Endodermal cell (in vitro differentiated cells): ENCODE data around the gene AKT1S1. TPM values are rescaled to one million over a fixed set of nuclear protein-coding genes. Genes with fewer than 3 reads are reported as not detected.

Experiments used
- DNase-seq: peaks from one replicate; pipeline ENCODE4 v3.0.0-alpha.2; 2017
- H3K27ac ChIP-seq: 2 replicates; pipeline ENCODE4 v1.5.1; 2013; ENCODE audit warnings: mild to moderate bottlenecking, low read depth, low read length, moderate library complexity
- H3K27me3 ChIP-seq: 2 replicates; pipeline ENCODE4 v1.6.1; 2013; ENCODE audit warnings: mild to moderate bottlenecking, low read length, moderate library complexity; ENCODE audit not compliant: insufficient read depth, control insufficient read depth, poor library complexity, severe bottlenecking
- H3K36me3 ChIP-seq: 2 replicates; pipeline ENCODE4 v1.7.0; 2013; ENCODE audit warnings: mild to moderate bottlenecking, low read length, moderate library complexity; ENCODE audit not compliant: control insufficient read depth, insufficient read depth
- H3K4me1 ChIP-seq: one replicate; pipeline ENCODE4 v1.7.0; 2013; ENCODE audit warnings: low read length; ENCODE audit not compliant: control insufficient read depth, insufficient read depth
- H3K4me3 ChIP-seq: 2 replicates; pipeline ENCODE4 v1.5.1; 2013; ENCODE audit warnings: mild to moderate bottlenecking, low read length, moderate library complexity
- H3K9ac ChIP-seq: 2 replicates; pipeline ENCODE4 v1.6.1; 2013; ENCODE audit warnings: mild to moderate bottlenecking, low read length, moderate library complexity; ENCODE audit not compliant: poor library complexity, severe bottlenecking; ENCODE audit errors: extremely low read depth
- H3K9me3 ChIP-seq: 2 replicates; pipeline ENCODE4 v1.6.1; 2013; ENCODE audit warnings: mild to moderate bottlenecking, low read length, moderate library complexity; ENCODE audit not compliant: control insufficient read depth
- H3K27ac Mint-ChIP-seq: 2 replicates; pipeline ENCODE4 v1.8.0; 2020; ENCODE audit warnings: mixed read lengths
- H3K27me3 Mint-ChIP-seq: 2 replicates; pipeline ENCODE4 v1.8.0; 2021; ENCODE audit warnings: mild to moderate bottlenecking, mixed read lengths; ENCODE audit not compliant: insufficient read depth
- H3K36me3 Mint-ChIP-seq: 2 replicates; pipeline ENCODE4 v1.8.0; 2020; ENCODE audit warnings: low read depth, mixed read lengths
- H3K4me1 Mint-ChIP-seq: 2 replicates; pipeline ENCODE4 v1.8.0; 2020; ENCODE audit warnings: mixed read lengths
- H3K4me3 Mint-ChIP-seq: 2 replicates; pipeline ENCODE4 v1.8.0; 2020; ENCODE audit warnings: mild to moderate bottlenecking, moderate library complexity, mixed read lengths
- H3K9me3 Mint-ChIP-seq: 2 replicates; pipeline ENCODE4 v1.8.0; 2020; ENCODE audit warnings: mild to moderate bottlenecking, mixed read lengths
- WGBS, 2 experiments: methylation state at CpG; one replicate each; pipeline versions ENCODE4 v1.1.5 to v1.1.7; 2013; ENCODE audit warnings: missing lambda C conversion rate in 2 of 2, mixed read lengths in 1 of 2; ENCODE audit not compliant: insufficient coverage in 1 of 2, insufficient read length in 1 of 2; 5-methylcytosine and 5-hydroxymethylcytosine counted together
- total RNA-seq, 2 donors: library from RNA; stranded (reverse); fragmentation: NEBNext Ultra II Directional in 1 of 2; extraction: Animal tissue kit (Norgen Biotek cat#: 25700) in 1 of 2; gene quantifications; 2 replicates in 1 of 2; 3 replicates in 1 of 2; pipeline ENCODE4 v1.2.1, GENCODE V29; 2021
- TF ChIP-seq, protein P1 (sequence below): fragments of 200-600 bp; sonication (generic); conservative IDR thresholded peaks from 2 replicates; pipeline ENCODE4 v1.5.0; 2021; ENCODE audit warnings: antibody characterized with exemption, mild to moderate bottlenecking

Gene AKT1S1
- total RNA-seq, 2 donors from 2014 or later, result 41.3 to 47.0 TPM

DNA sequence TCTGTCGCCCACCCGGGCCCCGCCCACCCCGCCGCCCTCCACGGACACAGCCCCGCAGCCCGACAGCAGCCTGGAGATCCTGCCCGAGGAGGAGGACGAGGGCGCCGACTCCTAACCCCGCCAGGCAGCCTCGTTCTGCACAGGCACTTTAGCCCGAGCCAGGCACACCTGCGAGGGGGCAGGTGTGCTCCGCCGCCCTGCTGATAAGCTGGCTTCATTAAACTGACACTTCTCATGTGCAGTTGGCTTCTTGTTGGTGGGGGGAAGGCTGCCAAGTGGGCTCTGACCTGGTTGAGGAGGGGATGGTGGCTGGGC is 11.3 kb upstream of the AKT1S1 start:
- H3K36me3 ChIP-seq, result peaks cover 15% of the 10 kb centered on the region
- H3K4me1 ChIP-seq, result no peaks in the 10 kb centered on the region
- H3K36me3 Mint-ChIP-seq, result peaks cover 33% of the 10 kb centered on the region
- peaks cover 5% of the 10 kb centered on the region for H3K9me3 Mint-ChIP-seq
- H3K9me3 ChIP-seq, result no peaks in the 10 kb centered on the region
- no peak overlapping the region for H3K9ac ChIP-seq
- H3K4me1 Mint-ChIP-seq, result no peaks in the 10 kb centered on the region
- H3K27me3 Mint-ChIP-seq, result peaks cover 42% of the 10 kb centered on the region
- H3K27me3 ChIP-seq, result no peaks in the 10 kb centered on the region
- WGBS, 2 experiments, result 92 to 96% methylated on average over 4 to 18 of the region's 18 CpGs
- H3K4me3 Mint-ChIP-seq, result no peak overlapping the region
- TF ChIP-seq, protein P1, sequence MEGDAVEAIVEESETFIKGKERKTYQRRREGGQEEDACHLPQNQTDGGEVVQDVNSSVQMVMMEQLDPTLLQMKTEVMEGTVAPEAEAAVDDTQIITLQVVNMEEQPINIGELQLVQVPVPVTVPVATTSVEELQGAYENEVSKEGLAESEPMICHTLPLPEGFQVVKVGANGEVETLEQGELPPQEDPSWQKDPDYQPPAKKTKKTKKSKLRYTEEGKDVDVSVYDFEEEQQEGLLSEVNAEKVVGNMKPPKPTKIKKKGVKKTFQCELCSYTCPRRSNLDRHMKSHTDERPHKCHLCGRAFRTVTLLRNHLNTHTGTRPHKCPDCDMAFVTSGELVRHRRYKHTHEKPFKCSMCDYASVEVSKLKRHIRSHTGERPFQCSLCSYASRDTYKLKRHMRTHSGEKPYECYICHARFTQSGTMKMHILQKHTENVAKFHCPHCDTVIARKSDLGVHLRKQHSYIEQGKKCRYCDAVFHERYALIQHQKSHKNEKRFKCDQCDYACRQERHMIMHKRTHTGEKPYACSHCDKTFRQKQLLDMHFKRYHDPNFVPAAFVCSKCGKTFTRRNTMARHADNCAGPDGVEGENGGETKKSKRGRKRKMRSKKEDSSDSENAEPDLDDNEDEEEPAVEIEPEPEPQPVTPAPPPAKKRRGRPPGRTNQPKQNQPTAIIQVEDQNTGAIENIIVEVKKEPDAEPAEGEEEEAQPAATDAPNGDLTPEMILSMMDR, result no peak
- no peak overlapping the region for H3K27ac Mint-ChIP-seq
- H3K4me3 ChIP-seq, result no peak overlapping the region
- DNase-seq, result no peak
- H3K27ac ChIP-seq, result no peak overlapping the region

DNA sequence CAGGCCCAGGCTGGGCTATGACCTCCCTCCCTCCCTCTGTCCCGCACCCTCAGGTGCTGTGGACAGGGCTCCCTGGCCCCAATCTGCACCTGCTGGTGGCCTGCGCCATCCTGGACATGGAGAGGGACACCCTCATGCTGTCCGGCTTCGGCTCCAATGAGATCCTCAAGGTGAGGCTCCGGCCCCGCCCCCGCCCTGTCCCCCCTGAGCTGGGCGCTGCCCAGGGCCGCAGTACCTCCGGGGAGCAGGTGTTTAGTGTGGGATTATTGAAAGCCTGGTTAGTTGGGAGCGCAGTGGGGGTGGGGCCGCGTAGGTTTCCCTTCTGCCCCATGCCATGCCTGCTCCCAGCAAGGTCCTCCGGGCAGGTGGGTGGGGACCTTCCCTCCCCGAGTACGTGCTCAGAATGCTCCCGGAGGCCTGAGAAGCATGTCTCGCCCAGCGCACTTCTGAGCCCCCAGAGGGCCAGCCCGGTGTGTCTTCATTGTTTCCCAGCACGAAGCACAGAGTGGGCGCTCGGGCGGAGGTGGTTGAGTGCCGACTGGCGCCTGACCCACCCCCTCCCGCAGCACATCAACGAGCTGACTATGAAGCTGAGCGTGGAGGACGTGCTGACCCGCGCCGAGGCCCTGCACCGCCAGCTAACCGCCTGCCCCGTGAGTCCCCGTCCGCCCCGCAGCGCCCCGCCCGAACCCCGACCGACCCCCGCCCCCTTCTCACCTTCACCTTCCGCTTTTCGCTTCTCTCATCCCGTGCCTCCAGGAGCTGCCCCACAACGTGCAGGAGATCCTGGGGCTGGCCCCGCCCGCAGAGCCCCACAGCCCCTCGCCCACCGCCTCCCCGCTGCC is 10.7 kb upstream of the AKT1S1 start:
- H3K4me1 Mint-ChIP-seq, result no peaks in the 10 kb centered on the region
- TF ChIP-seq, protein P1, result no peak
- H3K27ac Mint-ChIP-seq, result no peak overlapping the region
- no peak for DNase-seq
- no peak overlapping the region for H3K4me3 Mint-ChIP-seq
- Histone ChIP-seq H3K4me3 (no peak overlapping the region), H3K27me3 (no peaks in the 10 kb centered on the region), H3K9ac (no peak overlapping the region), H3K4me1 (no peaks in the 10 kb centered on the region), H3K9me3 (no peaks in the 10 kb centered on the region), H3K27ac (no peak overlapping the region), H3K36me3 (peaks cover 21% of the 10 kb centered on the region)
- H3K27me3 Mint-ChIP-seq, result peaks cover 36% of the 10 kb centered on the region
- peaks cover 5% of the 10 kb centered on the region for H3K9me3 Mint-ChIP-seq
- 94 to 99% methylated on average over 21 to 47 of the region's 54 CpGs for WGBS, 2 experiments
- H3K36me3 Mint-ChIP-seq, result peaks cover 39% of the 10 kb centered on the region

DNA sequence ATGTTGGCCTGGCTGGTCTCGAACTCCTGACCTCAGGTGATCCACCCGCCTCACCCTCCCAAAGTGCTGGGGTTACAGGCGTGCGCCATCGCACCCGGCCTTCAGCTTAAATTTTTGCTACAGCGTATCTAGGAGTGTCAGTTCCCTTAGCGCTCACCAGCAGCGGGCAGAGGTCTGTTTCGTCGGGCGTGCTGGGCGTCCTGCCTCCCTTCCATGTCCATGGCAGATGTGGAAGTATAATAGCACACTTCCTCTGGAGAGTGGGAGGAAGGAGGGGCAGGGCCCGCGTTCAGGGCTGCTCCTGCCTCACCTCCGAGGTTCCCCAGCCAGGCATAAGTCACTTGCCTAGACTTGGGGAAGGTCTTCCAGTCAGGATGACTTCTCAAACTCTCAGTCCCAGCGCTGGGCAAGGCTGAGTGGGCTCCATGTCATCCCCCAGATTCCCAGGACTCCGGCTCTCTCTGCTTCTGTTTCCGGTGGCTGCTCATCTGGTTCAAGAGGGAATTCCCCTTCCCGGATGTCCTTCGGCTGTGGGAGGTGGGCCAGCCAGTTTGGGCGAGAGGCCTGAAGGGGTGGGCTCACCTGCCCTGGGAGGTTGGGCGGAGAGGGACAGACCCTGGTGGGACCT is 10.0 kb upstream of the AKT1S1 start:
- Mint-ChIP-seq H3K27me3 (peaks cover 28% of the 10 kb centered on the region), H3K4me1 (no peaks in the 10 kb centered on the region), H3K36me3 (peaks cover 45% of the 10 kb centered on the region), H3K4me3 (no peak overlapping the region), H3K9me3 (peaks cover 5% of the 10 kb centered on the region), H3K27ac (no peak overlapping the region)
- 93 to 94% methylated on average over 21 to 23 of the region's 23 CpGs for WGBS, 2 experiments
- Histone ChIP-seq H3K4me1 (no peaks in the 10 kb centered on the region), H3K36me3 (peaks cover 27% of the 10 kb centered on the region), H3K9me3 (no peaks in the 10 kb centered on the region), H3K9ac (no peak overlapping the region), H3K4me3 (no peak overlapping the region), H3K27ac (no peak overlapping the region), H3K27me3 (no peaks in the 10 kb centered on the region)
- DNase-seq, result no peak
- TF ChIP-seq, protein P1, result no peak
